Cardiac septum (tissue), 1 donor: ENCODE results near the gene GNA14. TPM values are rescaled to one million over a fixed set of nuclear protein-coding genes. Genes with fewer than 3 reads are reported as not detected.
"Not testable (repeated sequence)": the region's sequence is repeated elsewhere in the genome, so short reads cannot be mapped to it uniquely, and the experiment has no call there.

Source experiments
- DNase-seq: peaks from one replicate; pipeline ENCODE4 v3.0.0-alpha.2; 2020; ENCODE audit warnings: low spot score
- intact Hi-C: fragments of 100-400 bp; cut with DNase I; formaldehyde crosslinking; loops from one replicate; pipeline ENCODE4 v1.14.0; 2022
- total RNA-seq: library from RNA; stranded (reverse); fragmentation: NEBNext Ultra II Directional; extraction: Animal tissue kit (Norgen Biotek cat#: 25700); gene quantifications from one replicate; pipeline ENCODE4 v1.2.1, GENCODE V29; 2021
- donor health status: DM: no; HTN: no; CAD: no.

The GNA14 gene
- total RNA-seq, 1 donor from 2014 or later: 2.7 TPM

- DNase-seq: no peak
- intact Hi-C loops: no loop called here
Measured at GRCh38 chr9:77595426-77596095, 52.6 kb downstream of the GNA14 start.

- intact Hi-C loops: no loop called here
- DNase-seq: no peak
Measured at GRCh38 chr9:77594963-77595362, 53.2 kb downstream of the GNA14 start.

- no peak for DNase-seq
- intact Hi-C loops: no loop called here
Measured at GRCh38 chr9:77593528-77593927, 54.6 kb downstream of the GNA14 start.

- no peak for DNase-seq
- intact Hi-C loops: no loop called here
Measured at GRCh38 chr9:77592476-77592875, 55.6 kb downstream of the GNA14 start.

GRCh38 chr9:77589046-77589795 lies 58.9 kb downstream of the GNA14 start:
- DNase-seq: no peak
- intact Hi-C loops: no loop called here

GRCh38 chr9:77588271-77588937 lies 59.7 kb downstream of the GNA14 start:
- no peak for DNase-seq
- intact Hi-C loops: no loop called here

- intact Hi-C loops: no loop called here
- DNase-seq: no peak
Measured at GRCh38 chr9:77587851-77588250, 60.3 kb downstream of the GNA14 start.

GRCh38 chr9:77587042-77587441 lies 61.1 kb downstream of the GNA14 start:
- no peak for DNase-seq
- intact Hi-C loops: no loop called here

- no peak for DNase-seq
- intact Hi-C loops: no loop called here
Measured at GRCh38 chr9:77586591-77586990, 61.5 kb downstream of the GNA14 start.

GRCh38 chr9:77585335-77585786 lies 62.8 kb downstream of the GNA14 start:
- intact Hi-C loops: no loop called here
- no peak for DNase-seq

- DNase-seq, intact Hi-C loops: not testable (repeated sequence)
Measured at GRCh38 chr9:77584927-77585326, 63.2 kb downstream of the GNA14 start.

- DNase-seq: no peak
- intact Hi-C loops: no loop called here
Measured at GRCh38 chr9:77582961-77583576, 65.1 kb downstream of the GNA14 start.

- DNase-seq: no peak
- intact Hi-C loops: no loop called here
Measured at GRCh38 chr9:77582525-77582924, 65.6 kb downstream of the GNA14 start.

- intact Hi-C loops: no loop called here
- DNase-seq: no peak
Measured at GRCh38 chr9:77575785-77576184, 72.3 kb downstream of the GNA14 start.

GRCh38 chr9:77569335-77569734 lies 78.8 kb downstream of the GNA14 start:
- no peak for DNase-seq
- intact Hi-C loops: no loop called here

- intact Hi-C loops: no loop called here
- no peak for DNase-seq
Measured at GRCh38 chr9:77563174-77563573, 84.9 kb downstream of the GNA14 start.

GRCh38 chr9:77562019-77562748 lies 85.9 kb downstream of the GNA14 start:
- intact Hi-C loops: no loop called here
- no peak for DNase-seq

GRCh38 chr9:77561331-77562018 lies 86.6 kb downstream of the GNA14 start:
- DNase-seq: no peak
- intact Hi-C loops: no loop called here

GRCh38 chr9:77556396-77556795 lies 91.7 kb downstream of the GNA14 start:
- intact Hi-C loops: no loop called here
- DNase-seq: no peak
